Hepatocyte (in vitro differentiated cells): ENCODE measurements around the gene HNRNPF. TPM values are rescaled to one million over a fixed set of nuclear protein-coding genes. Genes with fewer than 3 reads are reported as not detected.

Experiments
- DNase-seq: peaks from one replicate; pipeline ENCODE4 v3.0.0-alpha.2; 2016; ENCODE audit warnings: low spot score
- H2AFZ ChIP-seq: fragments of 200-600 bp; sonication (generic); 2 replicates; pipeline ENCODE4 v1.6.0; 2016; ENCODE audit warnings: antibody characterized with exemption, mild to moderate bottlenecking
- H3K27ac ChIP-seq: fragments of 200-600 bp; sonication (generic); 2 replicates; pipeline ENCODE4 v1.5.1; 2016; ENCODE audit warnings: mild to moderate bottlenecking
- H3K27me3 ChIP-seq: fragments of 200-600 bp; sonication (generic); 2 replicates; pipeline ENCODE4 v1.6.1; 2016
- H3K36me3 ChIP-seq: fragments of 200-600 bp; sonication (generic); replicated peaks from 2 replicates; pipeline ENCODE4 v1.5.1; 2016; ENCODE audit warnings: low read depth; ENCODE audit not compliant: insufficient read depth
- H3K4me1 ChIP-seq: fragments of 200-600 bp; sonication (generic); 2 replicates; pipeline ENCODE4 v1.5.1; 2016; ENCODE audit warnings: mild to moderate bottlenecking, moderate library complexity; ENCODE audit not compliant: insufficient read depth
- H3K4me2 ChIP-seq: fragments of 200-600 bp; sonication (generic); 2 replicates; pipeline ENCODE4 v1.6.0; 2016
- H3K4me3 ChIP-seq: fragments of 200-600 bp; sonication (generic); 2 replicates; pipeline ENCODE4 v1.5.1; 2016; ENCODE audit warnings: mild to moderate bottlenecking
- H3K79me2 ChIP-seq: fragments of 200-600 bp; sonication (generic); 2 replicates; pipeline ENCODE4 v1.6.0; 2017; ENCODE audit warnings: mild to moderate bottlenecking
- H3K9me2 ChIP-seq: fragments of 200-600 bp; sonication (generic); replicated peaks from 2 replicates; pipeline ENCODE4 v1.6.0; 2017; ENCODE audit warnings: mild to moderate bottlenecking; ENCODE audit not compliant: insufficient read depth
- H3K9me3 ChIP-seq: fragments of 200-600 bp; sonication (generic); 2 replicates; pipeline ENCODE4 v1.5.1; 2016; ENCODE audit warnings: low read depth, mild to moderate bottlenecking
- H4K20me1 ChIP-seq: fragments of 200-600 bp; sonication (generic); 2 replicates; pipeline ENCODE4 v1.6.0; 2016; ENCODE audit warnings: mild to moderate bottlenecking; ENCODE audit not compliant: insufficient read depth, poor library complexity, severe bottlenecking
- CTCF ChIP-seq: fragments of 200-600 bp; sonication (generic); IDR thresholded peaks from 2 replicates; pipeline ENCODE4 v1.5.1; 2016; ENCODE audit warnings: antibody characterized with exemption, mild to moderate bottlenecking; ENCODE audit not compliant: poor library complexity
- EZH2 ChIP-seq: fragments of 200-600 bp; sonication (generic); IDR thresholded peaks from 2 replicates; pipeline ENCODE4 v1.6.1; 2016; ENCODE audit warnings: antibody characterized with exemption, mild to moderate bottlenecking, borderline replicate concordance
- EZH2phosphoT487 ChIP-seq: fragments of 200-600 bp; sonication (generic); IDR thresholded peaks from one replicate; pipeline ENCODE4 v1.6.1; 2018; ENCODE audit warnings: antibody characterized with exemption, mild to moderate bottlenecking, low read depth, moderate library complexity; ENCODE audit not compliant: unreplicated experiment, severe bottlenecking
- WGBS: methylation state at CpG from one replicate; pipeline ENCODE4 v1.1.6; 2016; ENCODE audit warnings: low lambda C conversion rate; ENCODE audit errors: missing lambda C conversion rate; 5-methylcytosine and 5-hydroxymethylcytosine counted together
- polyA plus RNA-seq: library from polyadenylated mRNA; unstranded; fragments of >200 nt; fragmentation: Nextera tagmentation; extraction: Ambion mirVana; gene quantifications from 2 replicates; pipeline ENCODE4 v1.2.1, GENCODE V29; 2016
- total RNA-seq: library from RNA; depleted of rRNA; stranded (reverse); fragments of >200 nt; gene quantifications from 2 replicates; pipeline ENCODE4 v1.2.3, GENCODE V29; 2014

HNRNPF gene
- total and polyA plus RNA-seq, 2 experiments from 2014 or later: 134 to 217 TPM

- peaks cover 26% of the 10 kb centered on the region for H3K4me1 ChIP-seq
- 88% methylated on average over 3 of the region's 3 CpGs for WGBS
- no peak overlapping the region for H2AFZ ChIP-seq
- peaks cover 81% of the 10 kb centered on the region for H4K20me1 ChIP-seq
- TF ChIP-seq CTCF (no peak), EZH2phosphoT487 (no peak), EZH2 (no peak)
- no peaks in the 10 kb centered on the region for H3K27me3 ChIP-seq
- DNase-seq: no peak
- peaks cover 5% of the 10 kb centered on the region for H3K36me3 ChIP-seq
- H3K4me3 ChIP-seq: no peak overlapping the region
- no peaks in the 10 kb centered on the region for H3K9me2 ChIP-seq
- H3K9me3 ChIP-seq: no peaks in the 10 kb centered on the region
- no peak overlapping the region for H3K27ac ChIP-seq
- no peak overlapping the region for H3K4me2 ChIP-seq
- peaks cover 90% of the 10 kb centered on the region for H3K79me2 ChIP-seq
Measured at GRCh38 chr10:43392748-43393147, 16.2 kb downstream of the HNRNPF start.

- no peak for DNase-seq
- 90% methylated on average over 6 of the region's 6 CpGs for WGBS
- H3K27ac ChIP-seq: peak overlapping the region; percentile 14
Measured at GRCh38 chr10:43391496-43391895, 17.5 kb downstream of the HNRNPF start.

GRCh38 chr10:43390759-43391158, 18.2 kb downstream of the HNRNPF start:
- H3K27me3 ChIP-seq: no peaks in the 10 kb centered on the region
- WGBS: 73% methylated on average over 7 of the region's 7 CpGs
- H4K20me1 ChIP-seq: peaks cover 90% of the 10 kb centered on the region
- H2AFZ ChIP-seq: no peak overlapping the region
- H3K27ac ChIP-seq: peak overlapping the region; percentile 24
- no peak overlapping the region for H3K4me3 ChIP-seq
- H3K79me2 ChIP-seq: peaks cover 89% of the 10 kb centered on the region
- H3K4me1 ChIP-seq: peaks cover 23% of the 10 kb centered on the region
- DNase-seq: peak; percentile 54
- H3K9me3 ChIP-seq: no peaks in the 10 kb centered on the region
- H3K36me3 ChIP-seq: peaks cover 5% of the 10 kb centered on the region
- H3K9me2 ChIP-seq: no peaks in the 10 kb centered on the region
- peak overlapping the region; percentile 18 for H3K4me2 ChIP-seq
- no peak for TF ChIP-seq EZH2phosphoT487
- peak; percentile 52 for TF ChIP-seq CTCF

More at GRCh38 chr10:43391496-43391895, 17.5 kb downstream of the HNRNPF start:
- TF ChIP-seq CTCF (no peak), EZH2phosphoT487 (no peak), EZH2 (no peak)
- H3K4me2 ChIP-seq: no peak overlapping the region
- H3K27me3 ChIP-seq: no peaks in the 10 kb centered on the region
- no peak overlapping the region for H3K4me3 ChIP-seq
- no peaks in the 10 kb centered on the region for H3K9me3 ChIP-seq
- no peaks in the 10 kb centered on the region for H3K9me2 ChIP-seq
- H3K79me2 ChIP-seq: peaks cover 94% of the 10 kb centered on the region
- peaks cover 90% of the 10 kb centered on the region for H4K20me1 ChIP-seq
- H3K36me3 ChIP-seq: peaks cover 5% of the 10 kb centered on the region
- no peak overlapping the region for H2AFZ ChIP-seq
- peaks cover 23% of the 10 kb centered on the region for H3K4me1 ChIP-seq

- H3K27me3 ChIP-seq: no peaks in the 10 kb centered on the region
- H3K4me1 ChIP-seq: peaks cover 22% of the 10 kb centered on the region
- H3K4me2 ChIP-seq: peak overlapping the region; percentile 18
- peaks cover 5% of the 10 kb centered on the region for H3K36me3 ChIP-seq
- H3K27ac ChIP-seq: peak overlapping the region; percentile 24
- no peak for DNase-seq
- no peaks in the 10 kb centered on the region for H3K9me3 ChIP-seq
- H3K9me2 ChIP-seq: no peaks in the 10 kb centered on the region
- no peak overlapping the region for H2AFZ ChIP-seq
- H4K20me1 ChIP-seq: peaks cover 88% of the 10 kb centered on the region
- H3K4me3 ChIP-seq: no peak overlapping the region
- peaks cover 84% of the 10 kb centered on the region for H3K79me2 ChIP-seq
- 80% methylated on average over 5 of the region's 5 CpGs for WGBS
- no peak for TF ChIP-seq EZH2phosphoT487
- no peak for TF ChIP-seq EZH2
- TF ChIP-seq CTCF: no peak
Measured at GRCh38 chr10:43390333-43390732, 18.7 kb downstream of the HNRNPF start.
